ENCODE results near the gene SLC35F3.
"Not testable (repeated sequence)": the region's sequence is repeated elsewhere in the genome, so short reads cannot be mapped to it uniquely, and the experiment has no call there.

The SLC35F3 gene

DNA sequence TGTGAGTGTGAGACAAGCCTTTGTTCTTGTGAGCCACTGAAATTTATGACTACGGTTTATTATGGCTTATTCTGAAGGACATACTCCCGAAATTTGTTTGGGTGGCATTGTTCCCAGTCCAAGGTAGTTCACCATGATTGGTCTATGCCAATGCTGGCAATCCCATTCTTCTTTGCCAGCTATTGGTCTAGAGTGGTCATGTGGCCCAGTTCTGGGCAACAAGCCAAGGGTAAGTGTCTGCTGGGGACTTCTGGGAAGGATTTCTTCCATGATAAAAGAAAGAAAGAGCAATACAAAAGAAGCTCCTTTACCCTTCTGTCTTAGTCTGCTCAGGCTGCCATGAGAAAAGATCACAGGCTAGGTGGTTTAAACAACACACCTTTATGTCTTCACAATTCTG lies 201.6 kb downstream of the SLC35F3 start:
- DNase-seq (ENCODE audit: low spot score), result no peak

- no peak for DNase-seq (ENCODE audit: low spot score)
Measured at GRCh38 chr1:234107416-234108021, 203.0 kb downstream of the SLC35F3 start.

DNA sequence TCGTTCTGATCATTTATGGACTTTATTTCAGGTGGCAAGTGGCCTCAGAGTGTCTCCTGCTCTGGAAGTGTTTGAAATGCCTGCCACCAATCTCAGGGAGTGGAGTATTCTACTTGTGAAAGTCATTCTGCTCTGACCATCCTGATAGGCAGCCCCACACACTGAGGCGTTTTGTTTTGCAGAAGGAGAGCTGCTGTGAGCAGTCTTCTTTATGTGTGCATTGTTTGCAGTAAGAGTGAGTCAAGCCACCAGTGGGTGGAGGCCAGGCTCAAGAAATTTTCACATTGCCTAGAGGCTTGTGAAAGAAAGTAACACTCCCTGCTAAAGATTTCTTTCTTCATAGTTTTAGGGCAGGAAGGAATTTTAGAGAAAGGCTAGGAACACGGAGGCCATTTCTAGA lies 204.4 kb downstream of the SLC35F3 start:
- DNase-seq (ENCODE audit: low spot score), result no peak

- no peak for DNase-seq (ENCODE audit: low spot score)
Measured at GRCh38 chr1:234109840-234110239, 205.4 kb downstream of the SLC35F3 start.

DNA sequence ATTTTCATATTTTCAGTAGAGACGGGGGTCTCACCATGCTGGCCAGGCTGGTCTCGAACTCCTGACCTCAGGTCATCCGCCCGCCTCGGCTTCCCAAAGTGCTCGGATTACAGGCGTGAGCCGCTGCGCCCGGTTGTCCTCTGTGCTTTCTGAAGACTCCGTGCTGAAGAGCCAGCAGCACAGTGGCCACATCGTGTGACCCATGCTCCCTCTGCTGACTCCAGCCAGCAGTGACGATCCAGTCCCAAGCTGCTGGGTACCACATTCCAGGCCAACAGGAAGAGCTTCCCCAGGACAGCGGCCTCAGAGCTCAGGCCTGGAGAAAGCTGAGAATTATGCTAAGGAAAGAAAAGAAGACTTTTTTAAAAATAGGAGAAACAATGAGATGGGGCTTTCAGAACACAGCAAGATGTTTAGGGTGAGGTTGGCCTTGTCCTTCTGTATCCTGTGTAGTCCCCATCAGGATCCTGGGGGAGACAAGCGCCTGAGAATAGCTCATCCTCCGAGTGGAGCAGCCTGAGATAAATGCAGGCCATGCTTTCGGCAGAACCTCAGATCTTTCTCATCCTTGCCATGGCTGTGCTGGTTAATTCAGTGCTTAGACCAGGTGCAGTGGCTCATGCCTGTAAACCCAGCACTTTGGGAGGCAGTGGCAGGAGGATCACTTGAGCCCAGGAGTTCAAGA lies 207.1 kb downstream of the SLC35F3 start:
- peak; percentile 54 for DNase-seq (ENCODE audit: low spot score)

DNA sequence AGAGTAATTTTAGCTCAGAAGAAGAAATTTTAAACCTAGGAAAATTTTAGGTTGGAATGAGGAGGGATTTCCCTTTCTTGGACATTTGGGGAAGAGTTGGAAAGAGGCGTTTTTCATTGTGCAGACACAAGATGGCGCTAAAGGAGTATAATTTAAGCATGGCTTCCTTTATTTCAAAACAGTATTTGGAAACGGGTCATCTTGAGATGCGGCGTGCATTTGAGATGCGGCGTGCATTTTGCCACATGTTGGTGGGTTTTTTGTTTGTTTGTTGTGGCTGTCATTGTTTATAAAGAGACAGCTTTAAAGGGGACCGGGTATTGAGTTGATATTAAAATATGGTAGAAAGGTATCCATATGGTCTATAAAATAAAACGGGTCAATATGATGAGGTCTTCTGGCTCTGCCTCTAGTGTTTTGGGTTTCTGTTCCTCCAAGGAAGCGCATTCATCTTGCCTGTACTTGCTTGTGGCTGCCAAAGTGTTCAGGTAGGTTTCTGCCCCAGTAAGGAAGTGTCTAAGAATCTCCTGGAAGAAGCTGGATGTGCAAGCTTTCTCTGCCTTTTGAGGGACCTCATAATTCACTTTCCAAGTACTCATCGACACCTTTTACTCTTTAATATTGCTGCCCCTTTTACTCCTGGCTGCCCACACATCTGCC lies 210.3 kb downstream of the SLC35F3 start:
- peak; percentile 70 for DNase-seq (ENCODE audit: low spot score)

- no peak for DNase-seq (ENCODE audit: low spot score)
Measured at GRCh38 chr1:234118911-234119310, 214.4 kb downstream of the SLC35F3 start.

- DNase-seq (ENCODE audit: low spot score), result no peak
Measured at GRCh38 chr1:234119431-234119830, 215.0 kb downstream of the SLC35F3 start.

- no peak for DNase-seq (ENCODE audit: low spot score)
Measured at GRCh38 chr1:234120327-234120944, 216.0 kb downstream of the SLC35F3 start.

- not testable (repeated sequence) for DNase-seq (ENCODE audit: low spot score)
Measured at GRCh38 chr1:234121659-234122058, 217.2 kb downstream of the SLC35F3 start.

DNA sequence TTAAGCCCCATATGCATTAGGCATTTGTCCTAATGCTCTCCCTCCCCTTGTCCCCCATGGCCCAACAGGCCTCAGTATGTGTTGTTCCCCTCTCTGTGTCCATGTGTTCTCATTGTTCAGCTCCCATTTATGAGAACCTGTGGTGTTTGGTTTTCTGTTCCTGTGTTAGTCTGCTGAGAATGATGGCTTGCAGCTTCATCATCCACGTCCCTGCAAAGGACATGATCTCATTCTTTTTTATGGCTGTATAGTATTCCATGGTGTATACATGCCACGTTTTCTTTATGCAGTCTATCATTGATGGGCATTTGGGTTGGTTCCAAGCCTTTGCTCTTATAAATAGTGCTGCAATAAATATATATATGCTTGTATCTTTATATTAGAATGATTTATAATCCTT lies 218.1 kb downstream of the SLC35F3 start:
- not testable (repeated sequence) for DNase-seq (ENCODE audit: low spot score)

GRCh38 chr1:234123867-234124266 lies 219.4 kb downstream of the SLC35F3 start:
- no peak for DNase-seq (ENCODE audit: low spot score)

- no peak for DNase-seq (ENCODE audit: low spot score)
Measured at GRCh38 chr1:234125283-234125682, 220.8 kb downstream of the SLC35F3 start.

GRCh38 chr1:234125714-234126113 lies 221.2 kb downstream of the SLC35F3 start:
- DNase-seq (ENCODE audit: low spot score), result no peak

DNA sequence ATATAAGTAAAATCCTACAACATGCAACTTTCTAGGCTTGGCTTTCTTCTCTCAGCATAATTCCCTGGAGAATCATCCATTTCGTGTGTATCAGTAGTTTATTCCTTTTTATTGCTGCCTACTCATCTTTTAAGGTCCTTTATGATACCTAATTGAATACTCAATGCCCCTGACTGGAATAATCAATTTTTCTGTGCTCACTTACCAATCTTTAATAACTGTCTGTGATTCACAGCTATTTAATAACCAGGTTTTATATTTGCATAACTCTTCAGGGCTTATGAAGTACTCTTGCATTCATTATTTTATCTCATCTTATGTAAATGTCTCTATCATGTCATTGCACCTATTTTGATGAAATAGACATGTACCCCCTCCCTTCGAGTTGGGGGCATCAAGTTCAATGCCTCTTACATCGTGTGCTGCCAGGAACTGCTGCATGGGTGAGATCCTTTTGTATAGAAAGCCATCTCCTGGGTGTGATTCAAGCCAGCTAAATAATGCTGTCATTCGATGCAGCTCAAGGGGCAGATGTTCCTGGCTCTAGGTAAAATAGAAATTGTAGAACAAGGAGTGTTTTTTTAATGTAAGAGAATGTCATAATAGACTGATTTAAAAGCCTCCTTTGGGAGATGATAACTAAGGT lies 222.7 kb downstream of the SLC35F3 start:
- no peak for DNase-seq (ENCODE audit: low spot score)

GRCh38 chr1:234132795-234133194 lies 228.3 kb downstream of the SLC35F3 start:
- no peak for DNase-seq (ENCODE audit: low spot score)

GRCh38 chr1:234134878-234135277 lies 230.4 kb downstream of the SLC35F3 start:
- no peak for DNase-seq (ENCODE audit: low spot score)

- no peak for DNase-seq (ENCODE audit: low spot score)
Measured at GRCh38 chr1:234135501-234135900, 231.0 kb downstream of the SLC35F3 start.

DNA sequence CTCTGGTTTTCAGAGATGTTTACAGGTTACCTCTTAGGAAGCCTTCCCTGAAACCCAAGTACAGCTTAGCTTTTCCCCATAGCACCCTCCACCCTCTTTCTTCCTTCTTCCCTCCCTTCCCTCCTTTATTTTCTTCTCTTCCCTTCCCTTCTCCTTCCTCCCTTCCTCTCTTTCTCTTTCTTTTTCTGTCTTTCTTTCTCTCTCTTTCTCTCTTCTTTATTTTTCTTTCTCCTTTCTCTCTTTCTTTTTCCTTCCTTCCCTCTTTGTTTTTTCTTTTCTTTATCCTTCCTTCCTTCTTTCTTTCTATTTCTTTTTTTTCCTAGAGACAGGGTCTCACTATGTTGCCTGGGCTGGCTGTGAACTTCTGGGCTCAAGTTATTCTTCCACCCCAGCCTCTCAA lies 231.6 kb downstream of the SLC35F3 start:
- no peak for DNase-seq (ENCODE audit: low spot score)

DNA sequence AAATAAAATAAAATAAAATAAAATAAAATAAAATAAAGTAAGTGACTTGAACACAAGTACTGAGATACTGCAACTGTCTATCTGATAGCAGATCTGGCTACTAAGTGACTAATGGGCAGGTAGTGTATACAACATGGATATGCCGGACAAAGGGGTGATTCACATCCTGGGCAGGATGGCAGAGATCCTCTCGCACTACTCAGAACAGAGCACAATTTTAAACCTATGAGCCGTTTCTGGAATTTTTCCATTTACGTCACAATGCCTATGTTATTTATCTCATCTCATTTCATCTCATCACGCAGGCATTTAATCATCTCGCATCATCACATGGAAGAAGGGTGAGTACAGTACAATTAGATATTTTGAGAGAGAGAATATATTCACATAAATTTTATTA lies 235.5 kb downstream of the SLC35F3 start:
- DNase-seq (ENCODE audit: low spot score), result no peak

GRCh38 chr1:234140388-234140787 lies 235.9 kb downstream of the SLC35F3 start:
- DNase-seq (ENCODE audit: low spot score), result no peak

- DNase-seq (ENCODE audit: low spot score), result no peak
Measured at GRCh38 chr1:234141006-234141405, 236.5 kb downstream of the SLC35F3 start.
